SK-N-MC (cell line): ENCODE data around the gene MRPS17.

ENCODE experiments used
- EZH2 ChIP-seq: fragments of 200-600 bp; sonication (generic); IDR thresholded peaks from one replicate; pipeline ENCODE4 v1.6.1; 2017; ENCODE audit warnings: antibody characterized with exemption
- POLR2AphosphoS5 ChIP-seq: IDR thresholded peaks from 2 replicates; pipeline ENCODE4 v1.6.1; 2012; ENCODE audit warnings: mild to moderate bottlenecking, low read depth, low read length, borderline replicate concordance

DNA sequence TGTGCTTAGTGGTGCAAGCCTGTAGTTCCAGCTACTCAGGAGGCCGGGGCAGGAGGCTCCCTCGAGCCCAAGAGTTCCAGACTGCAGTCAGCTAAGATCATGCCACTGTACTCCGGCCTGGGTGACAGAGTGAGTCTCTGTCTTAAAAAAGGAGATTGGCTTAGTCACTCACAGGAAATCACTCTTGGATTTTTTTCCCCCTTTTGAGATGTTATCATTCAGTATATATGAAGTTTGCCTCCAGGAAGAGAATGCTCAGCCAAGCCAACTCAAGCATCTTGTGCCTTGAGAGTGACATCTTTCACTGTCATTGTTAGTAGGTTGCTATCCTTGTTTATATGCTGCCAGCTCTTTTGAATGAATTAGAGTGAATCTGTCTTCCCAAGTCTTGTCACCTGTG, 40.7 kb downstream of the MRPS17 start:
- TF ChIP-seq EZH2, result no peak
- no peak for TF ChIP-seq POLR2AphosphoS5
